ENCODE data around the gene DLG1. TPM values are rescaled to one million over a fixed set of nuclear protein-coding genes. Genes with fewer than 3 reads are reported as not detected.

The DLG1 gene
- total RNA-seq, 1 donor from 2014 or later = 60.1 TPM

- Histone ChIP-seq H3K27ac (replicated peaks) (no peak overlapping the region), H3K4me1 (no peaks in the 10 kb centered on the region), H3K9me3 (replicated peaks) (no peaks in the 10 kb centered on the region), H3K27me3 (ENCODE audit: low read depth) (peaks cover 10% of the 10 kb centered on the region), H3K4me3 (no peak overlapping the region), H3K36me3 (no peaks in the 10 kb centered on the region)
- DNase-seq = no peak
- intact Hi-C loops (cut with micrococcal nuclease) = no loop called here
- no peak for TF ChIP-seq CTCF (IDR thresholded peaks at IDR 0.05; ENCODE audit: borderline replicate concordance)
These were observed 287.7 kb downstream of the DLG1 start for GRCh38 chr3:197010556-197011351.

DNA sequence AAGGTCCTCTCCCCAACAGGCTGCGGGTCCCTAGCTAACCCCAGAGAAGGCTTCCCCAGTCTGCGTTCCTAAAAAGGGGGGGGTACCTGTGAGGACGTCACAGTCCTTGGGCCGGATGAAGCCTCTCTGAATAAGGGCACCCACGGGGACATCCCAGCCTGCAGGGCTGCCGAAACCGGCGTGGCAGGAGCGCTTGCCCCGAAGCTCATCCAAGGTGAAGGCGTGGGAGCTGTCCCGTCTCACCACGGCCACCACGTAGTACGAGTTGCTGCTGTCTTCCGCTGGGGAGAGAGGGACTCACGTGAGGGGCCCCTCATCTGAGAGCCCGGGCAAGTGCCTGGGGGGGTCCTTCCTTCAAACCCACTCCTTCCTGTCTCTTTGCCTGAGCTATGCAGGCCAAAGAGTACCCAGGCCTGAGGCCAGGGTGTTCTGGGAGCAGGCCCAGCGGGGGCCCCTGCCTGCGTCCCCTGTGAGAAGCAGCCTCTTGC is 288.8 kb downstream of the DLG1 start:
- peaks cover 7% of the 10 kb centered on the region for H3K27me3 ChIP-seq (ENCODE audit: low read depth)
- intact Hi-C loops (cut with micrococcal nuclease) = loop anchor here (10.0 kb wide), 1 partner anchor 175 kb away; no protein-coding TSS in a partner anchor
- H3K36me3 ChIP-seq = no peaks in the 10 kb centered on the region
- H3K4me1 ChIP-seq = no peaks in the 10 kb centered on the region
- DNase-seq = no peak
- no peak overlapping the region for H3K27ac ChIP-seq (replicated peaks)
- no peak for TF ChIP-seq CTCF (IDR thresholded peaks at IDR 0.05; ENCODE audit: borderline replicate concordance)
- H3K9me3 ChIP-seq (replicated peaks) = no peaks in the 10 kb centered on the region
- H3K4me3 ChIP-seq = no peak overlapping the region

- Histone ChIP-seq H3K27ac (replicated peaks) (no peak overlapping the region), H3K27me3 (ENCODE audit: low read depth) (peaks cover 7% of the 10 kb centered on the region), H3K4me3 (no peak overlapping the region), H3K4me1 (peaks cover 5% of the 10 kb centered on the region), H3K9me3 (replicated peaks) (no peaks in the 10 kb centered on the region), H3K36me3 (no peaks in the 10 kb centered on the region)
- intact Hi-C loops (cut with micrococcal nuclease) = loop anchor here (10.0 kb wide), 1 partner anchor 176 kb away; no protein-coding TSS in a partner anchor
- DNase-seq = no peak
- no peak for TF ChIP-seq CTCF (IDR thresholded peaks at IDR 0.05; ENCODE audit: borderline replicate concordance)
These were observed 289.8 kb downstream of the DLG1 start for GRCh38 chr3:197008436-197009209.

DNA sequence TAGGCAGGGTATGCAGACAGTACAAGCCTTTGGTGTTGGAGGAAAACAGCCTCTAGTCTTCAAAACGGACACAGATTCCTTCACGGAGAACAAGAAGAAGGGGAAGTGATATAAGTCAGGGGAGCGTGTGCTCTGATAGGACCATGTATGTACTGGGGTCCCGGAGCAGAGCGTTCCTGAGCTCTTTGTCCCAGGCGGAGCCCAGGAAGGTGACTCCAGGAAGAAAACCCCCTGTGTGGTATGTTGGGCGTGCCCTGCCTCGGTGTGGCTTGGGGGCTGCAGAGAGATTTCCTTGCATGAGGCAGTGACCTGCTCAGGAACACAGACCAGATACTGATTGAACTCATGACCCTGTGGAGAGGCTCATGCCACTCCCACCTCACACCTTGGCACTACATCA is 290.5 kb downstream of the DLG1 start:
- no peak for DNase-seq
- no peaks in the 10 kb centered on the region for H3K36me3 ChIP-seq
- peaks cover 7% of the 10 kb centered on the region for H3K27me3 ChIP-seq (ENCODE audit: low read depth)
- intact Hi-C loops (cut with micrococcal nuclease) = loop anchor here (10.0 kb wide), 1 partner anchor 177 kb away; no protein-coding TSS in a partner anchor
- H3K9me3 ChIP-seq (replicated peaks) = no peaks in the 10 kb centered on the region
- peaks cover 7% of the 10 kb centered on the region for H3K4me1 ChIP-seq
- no peak for TF ChIP-seq CTCF (IDR thresholded peaks at IDR 0.05; ENCODE audit: borderline replicate concordance)
- H3K27ac ChIP-seq (replicated peaks) = no peak overlapping the region
- no peak overlapping the region for H3K4me3 ChIP-seq

- intact Hi-C loops (cut with micrococcal nuclease) = loop anchor here (10.0 kb wide), 1 partner anchor 177 kb away; no protein-coding TSS in a partner anchor
- DNase-seq = no peak
- H3K36me3 ChIP-seq = no peaks in the 10 kb centered on the region
- TF ChIP-seq CTCF (IDR thresholded peaks at IDR 0.05; ENCODE audit: borderline replicate concordance) = no peak
- no peaks in the 10 kb centered on the region for H3K9me3 ChIP-seq (replicated peaks)
- no peak overlapping the region for H3K27ac ChIP-seq (replicated peaks)
- H3K4me1 ChIP-seq = peaks cover 9% of the 10 kb centered on the region
- peaks cover 7% of the 10 kb centered on the region for H3K27me3 ChIP-seq (ENCODE audit: low read depth)
- H3K4me3 ChIP-seq = no peak overlapping the region
These were observed 291.0 kb downstream of the DLG1 start for GRCh38 chr3:197007296-197007940.

All from left ventricle myocardium inferior (tissue), 1 donor.